GM18517 (cell line): Measurements from ENCODE around the gene MRPS16.
"Not testable (repeated sequence)": the region's sequence is repeated elsewhere in the genome, so short reads cannot be mapped to it uniquely, and the experiment has no call there.

Source experiments
- ATAC-seq: cut with Tn5 transposase; IDR thresholded peaks from one replicate; pipeline ENCODE4 v1.9.1; 2021; ENCODE audit warnings: mild to moderate bottlenecking, moderate library complexity; ENCODE audit not compliant: unreplicated experiment

MRPS16 gene

DNA sequence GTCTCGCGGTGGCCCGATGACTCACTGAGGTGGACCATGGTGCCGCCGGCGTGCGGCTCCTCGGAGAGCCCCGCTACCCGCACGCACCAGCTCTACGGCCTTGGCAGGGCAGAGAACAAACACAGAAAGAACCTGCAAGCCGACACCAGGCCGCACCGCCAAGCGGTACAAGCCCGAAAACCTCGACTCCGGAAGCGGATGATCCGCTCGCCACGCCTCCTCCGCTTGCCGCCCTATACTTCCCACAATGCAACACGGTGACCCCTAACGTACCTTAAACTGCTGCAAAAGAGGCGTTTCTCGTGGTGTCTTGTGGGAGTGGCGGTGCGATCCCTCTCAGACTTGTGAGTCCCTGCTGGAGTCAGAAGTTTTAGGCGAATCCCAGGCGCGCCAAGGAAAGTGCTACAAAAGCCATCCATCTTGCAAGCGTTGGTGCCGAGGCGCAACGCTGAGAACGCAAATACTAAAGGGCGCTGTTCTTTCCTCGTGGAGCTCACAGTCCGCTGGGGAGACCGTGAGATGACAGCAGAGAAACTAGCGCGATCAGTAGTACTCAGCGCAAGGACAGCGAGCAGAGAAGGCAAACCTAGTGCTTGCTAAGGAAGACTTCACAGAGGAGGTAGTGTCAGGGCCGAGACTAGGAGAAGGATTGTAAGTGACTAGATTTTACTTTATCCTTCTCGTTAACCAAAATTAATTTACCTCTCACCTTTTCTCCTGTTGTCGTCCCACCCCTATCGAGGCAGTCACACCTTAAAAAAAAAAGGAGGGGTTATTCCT, at the start of gene MRPS16:
MRPS16 (minus strand) TSS at position 200 of the 780 bp plus-strand sequence; CDS start at position 38, 162 bp downstream.
- peak; percentile 74 for ATAC-seq

DNA sequence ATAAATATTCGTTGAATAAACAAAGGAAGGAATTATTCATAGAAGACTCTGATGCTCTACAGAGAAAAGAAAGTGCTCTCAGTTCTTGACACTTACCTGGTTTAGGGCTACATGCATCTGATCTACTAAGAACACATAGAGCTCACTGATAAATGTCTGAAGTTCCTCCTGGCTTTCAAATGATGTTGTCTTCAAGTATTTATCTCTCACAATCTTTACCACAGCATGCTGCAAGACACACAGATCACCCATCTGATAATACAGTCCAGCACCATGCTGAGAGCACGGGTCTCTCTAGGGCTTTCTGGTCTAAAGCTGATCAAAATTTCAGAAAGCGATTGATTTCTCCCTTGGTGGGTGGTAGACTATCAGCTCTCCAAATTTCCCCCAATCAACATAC, 44.5 kb upstream of the MRPS16 start:
- no peak for ATAC-seq

DNA sequence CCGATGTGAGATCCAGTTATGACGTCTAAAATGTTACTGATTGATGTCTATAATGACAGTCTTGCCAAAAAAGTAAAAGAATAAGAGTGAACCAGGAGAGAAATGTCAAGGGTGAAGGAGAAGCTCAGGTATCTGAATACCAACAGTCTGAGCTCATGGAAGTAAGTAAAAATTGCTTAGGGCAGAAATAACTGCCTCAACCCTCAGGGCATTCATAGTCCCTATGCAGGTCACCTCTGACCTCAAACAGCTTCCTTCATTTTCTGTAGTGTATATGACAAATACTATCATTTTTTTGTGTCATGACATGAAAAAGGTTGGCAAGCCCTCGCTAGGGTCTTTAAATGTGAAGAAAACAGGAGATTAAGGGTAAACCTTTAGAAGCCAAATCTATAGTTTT, 41.0 kb upstream of the MRPS16 start:
- ATAC-seq, result no peak

DNA sequence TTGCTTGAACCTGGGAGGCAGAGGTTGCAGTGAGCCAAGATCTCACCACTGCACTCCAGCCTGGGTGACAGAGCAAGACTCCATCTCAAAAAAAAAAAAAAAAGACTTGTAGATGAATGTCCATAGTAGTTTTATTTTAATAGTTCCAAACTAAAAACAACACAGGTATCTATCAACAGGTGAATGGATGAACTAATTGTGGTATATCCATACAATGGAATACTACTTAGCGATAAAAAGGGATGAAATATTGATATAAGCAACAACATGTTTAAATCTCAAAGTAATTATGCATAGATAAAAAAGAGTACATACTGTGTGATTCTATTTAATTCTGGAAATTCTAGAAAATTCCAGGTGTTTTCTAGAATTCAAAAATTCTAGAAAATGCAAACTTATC, 37.5 kb upstream of the MRPS16 start:
- no peak for ATAC-seq

DNA sequence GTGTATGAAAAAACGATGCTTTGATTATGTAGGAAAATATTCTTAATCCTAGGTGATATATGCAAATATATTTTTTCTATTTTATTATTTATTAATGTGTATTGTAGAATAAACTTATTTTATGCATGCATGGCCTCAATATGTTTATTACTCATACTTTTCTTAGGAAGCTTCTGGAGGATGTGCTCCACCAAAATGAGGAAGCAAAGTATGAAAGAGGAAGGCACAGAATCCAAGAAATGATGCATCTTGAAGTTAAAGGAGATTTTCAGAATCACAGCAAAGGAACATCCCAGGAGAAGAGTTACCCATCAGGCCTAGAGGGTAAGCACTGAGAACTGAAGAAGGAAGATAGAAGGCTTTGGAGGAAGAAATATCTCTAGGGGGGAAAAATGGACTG, 35.0 kb upstream of the MRPS16 start:
- ATAC-seq, result no peak

DNA sequence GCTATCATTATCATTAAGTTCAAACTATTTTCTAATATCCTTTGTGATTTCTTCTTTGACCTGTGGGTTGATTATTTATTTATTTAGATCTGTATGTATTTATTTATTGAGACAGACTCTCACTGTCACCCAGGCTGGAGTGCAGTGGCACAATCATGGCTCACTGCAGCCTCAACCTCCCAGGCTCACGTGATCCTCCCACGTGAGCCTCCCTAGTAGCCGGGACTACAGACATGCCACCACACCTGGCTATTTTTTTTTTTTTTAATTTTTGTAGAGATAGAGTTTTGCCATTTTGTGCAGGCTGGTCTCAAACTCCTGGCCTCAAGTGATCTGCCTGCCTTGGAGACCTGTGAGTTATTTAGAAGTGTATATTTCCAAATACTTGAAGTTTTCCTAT, 28.7 kb upstream of the MRPS16 start:
- no peak for ATAC-seq

DNA sequence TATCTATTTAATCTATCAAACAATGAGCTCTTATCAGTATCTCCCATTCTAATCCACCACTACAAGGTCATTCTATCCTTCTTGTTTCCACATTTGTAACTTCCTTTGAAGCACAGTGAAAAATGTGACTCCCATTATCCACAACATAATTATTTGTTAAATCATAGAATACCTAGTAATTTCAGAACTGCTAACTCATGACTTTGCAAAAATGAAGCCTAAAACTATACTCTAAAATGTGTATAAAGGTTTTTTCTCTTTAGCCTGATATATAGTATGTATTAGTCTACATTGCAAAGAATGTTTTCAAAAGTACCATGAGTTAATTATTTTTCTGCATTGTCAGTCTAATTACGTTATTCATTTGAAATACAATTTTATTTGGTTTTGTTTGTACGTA, 12.0 kb upstream of the MRPS16 start:
- ATAC-seq, result no peak

DNA sequence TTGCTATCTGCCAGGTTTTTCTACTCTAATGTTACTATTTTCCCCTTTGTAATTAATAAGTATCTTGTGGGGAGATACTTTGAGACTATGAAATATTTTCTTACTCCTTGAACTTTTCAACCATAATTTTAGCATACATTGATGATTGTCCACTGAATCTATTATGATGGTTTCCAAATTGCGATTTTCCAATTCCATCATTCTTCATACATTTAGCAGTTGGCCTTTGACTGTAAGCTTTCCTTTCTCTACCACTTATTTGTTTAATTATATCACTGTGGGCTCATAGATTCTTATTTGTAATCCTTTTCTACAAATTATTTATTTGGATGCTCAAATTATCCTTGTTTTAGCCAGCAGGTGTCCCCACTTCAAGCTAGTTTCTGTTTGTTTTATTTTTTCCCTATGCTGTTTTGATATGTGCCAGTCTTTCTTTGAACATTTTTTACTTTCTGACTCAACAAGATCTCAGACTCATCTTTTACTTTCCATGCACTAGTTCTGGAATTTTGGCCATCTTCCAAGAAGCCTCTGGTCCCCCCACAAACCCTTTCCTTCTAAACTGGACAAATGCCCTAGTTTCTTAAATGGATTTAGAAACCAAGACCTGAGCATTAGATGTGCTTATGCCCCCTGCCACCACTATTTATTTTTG, 11.4 kb upstream of the MRPS16 start:
- no peak for ATAC-seq

DNA sequence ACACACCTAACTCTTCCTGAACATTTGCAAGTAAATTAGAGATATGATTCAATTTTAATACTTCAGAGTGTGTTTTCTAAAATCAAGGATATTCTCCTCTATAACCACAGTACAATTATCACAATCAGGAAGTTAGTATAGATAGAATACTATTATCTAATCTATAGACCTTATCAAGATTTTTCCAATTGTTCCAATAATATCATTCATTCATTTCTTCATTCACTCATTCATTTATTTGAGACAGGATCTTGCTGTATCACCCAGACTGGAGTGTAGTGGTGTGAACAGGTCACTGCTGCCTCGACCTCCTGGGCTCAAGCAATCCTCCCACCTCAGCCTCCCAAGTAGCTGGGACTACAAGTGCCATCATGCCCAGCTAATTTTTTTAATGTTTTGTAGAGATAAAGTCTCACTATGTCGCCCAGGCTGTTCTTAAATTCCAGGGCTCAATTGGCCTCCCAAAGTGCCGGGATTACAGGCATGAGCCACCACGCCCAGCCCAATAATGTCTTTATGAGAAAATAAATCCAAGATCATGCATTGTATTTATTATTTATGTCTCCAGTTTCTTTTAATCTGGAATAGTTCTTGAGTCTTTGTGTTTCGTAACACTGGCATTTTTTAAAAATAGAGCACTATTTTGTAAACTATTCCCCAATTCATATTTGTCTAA, 10.6 kb upstream of the MRPS16 start:
- no peak for ATAC-seq

DNA sequence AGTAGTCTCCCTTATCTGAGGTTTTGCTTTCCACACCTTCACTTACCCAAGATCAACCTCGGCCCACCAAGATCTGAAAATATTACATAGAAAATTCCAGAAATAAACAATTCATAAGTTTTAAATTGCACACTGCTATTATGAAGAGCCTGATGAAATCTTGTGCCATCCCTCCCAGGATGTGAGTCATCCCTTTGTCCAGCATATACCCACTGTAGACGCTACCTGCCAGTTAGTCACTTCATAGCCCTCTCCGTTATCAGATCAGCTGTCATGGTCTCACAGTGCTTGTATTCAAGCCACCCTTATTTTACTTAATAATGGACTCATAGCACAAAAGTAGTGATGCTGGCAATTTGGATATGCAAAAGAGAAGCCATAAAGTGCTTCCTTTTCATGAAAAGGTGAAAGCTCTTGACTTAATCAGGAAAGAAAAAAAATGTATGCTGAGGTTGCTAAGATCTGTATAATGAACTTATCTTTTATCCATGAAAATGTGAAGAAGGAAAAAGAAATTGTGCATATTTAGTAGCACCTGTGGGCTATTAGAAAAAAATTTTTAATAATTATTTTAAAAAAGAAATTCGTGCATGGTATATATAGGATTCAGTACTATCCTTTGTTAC, 9.8 kb upstream of the MRPS16 start:
- ATAC-seq, result no peak

DNA sequence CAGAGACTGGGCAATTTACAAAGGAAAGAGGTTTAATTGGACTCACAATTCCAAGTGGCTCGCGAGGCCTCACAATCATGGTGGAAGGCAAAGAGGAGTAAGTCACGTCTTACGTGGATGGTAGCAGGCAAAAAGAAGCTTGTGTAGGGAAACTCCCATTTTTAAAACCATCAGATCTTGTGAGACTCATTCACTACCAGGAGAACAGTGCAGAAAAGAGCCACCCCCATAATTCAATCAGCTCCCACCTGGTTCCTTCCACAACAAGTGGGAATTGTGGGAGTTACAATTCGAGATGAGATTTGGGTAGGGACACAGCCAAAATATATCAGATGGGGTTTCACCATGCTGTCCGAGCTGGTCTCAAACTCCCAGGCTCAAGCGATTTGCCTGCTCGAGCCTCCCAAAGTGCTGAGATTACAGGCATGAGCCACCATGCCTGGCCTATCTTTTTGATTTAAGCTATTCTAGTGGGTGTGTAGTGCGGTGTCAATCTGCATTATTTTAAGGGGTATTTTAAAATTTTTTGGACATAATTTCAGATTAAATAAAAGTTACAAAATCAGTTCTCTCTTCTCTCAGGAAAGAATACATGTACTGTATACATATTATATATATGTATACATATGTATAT, 9.0 kb upstream of the MRPS16 start:
- no peak for ATAC-seq

DNA sequence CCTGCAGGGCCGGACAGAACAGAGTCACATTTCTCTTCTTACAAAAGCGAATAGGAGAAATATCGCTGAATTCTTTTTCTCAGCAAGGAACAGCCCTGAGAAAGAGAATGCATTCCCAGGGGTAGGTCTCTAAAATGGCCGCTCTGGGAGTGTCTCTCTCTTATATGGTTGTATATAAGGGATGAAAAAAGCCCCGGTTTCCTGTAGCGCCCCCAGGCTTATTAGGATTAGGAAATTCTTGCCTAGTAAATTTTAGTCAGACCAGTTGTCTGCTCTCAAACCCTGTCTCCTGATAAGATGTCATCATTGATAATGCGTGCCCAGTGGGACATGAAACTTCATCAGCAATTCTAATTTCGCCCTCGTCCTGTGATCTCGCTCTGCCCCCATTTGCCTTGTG, 6.2 kb upstream of the MRPS16 start:
- ATAC-seq, result not testable (repeated sequence)

DNA sequence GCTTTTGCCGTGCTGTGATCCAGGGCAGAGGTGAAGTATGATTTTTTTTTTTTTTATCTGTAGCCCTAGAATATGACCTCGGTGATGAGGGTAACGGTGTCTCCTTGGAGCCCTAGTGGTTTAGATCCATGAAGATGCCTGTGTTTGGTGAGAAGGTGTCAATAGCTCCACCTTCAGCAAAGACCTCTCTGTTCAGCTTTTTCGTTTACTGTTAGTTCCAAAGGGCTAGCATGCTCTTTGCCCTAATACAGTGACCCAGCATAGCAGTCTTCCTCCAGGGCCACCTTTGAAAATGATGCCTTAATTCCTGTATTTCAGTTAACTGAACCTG, 746 bp upstream of the MRPS16 start:
- ATAC-seq, result no peak

DNA sequence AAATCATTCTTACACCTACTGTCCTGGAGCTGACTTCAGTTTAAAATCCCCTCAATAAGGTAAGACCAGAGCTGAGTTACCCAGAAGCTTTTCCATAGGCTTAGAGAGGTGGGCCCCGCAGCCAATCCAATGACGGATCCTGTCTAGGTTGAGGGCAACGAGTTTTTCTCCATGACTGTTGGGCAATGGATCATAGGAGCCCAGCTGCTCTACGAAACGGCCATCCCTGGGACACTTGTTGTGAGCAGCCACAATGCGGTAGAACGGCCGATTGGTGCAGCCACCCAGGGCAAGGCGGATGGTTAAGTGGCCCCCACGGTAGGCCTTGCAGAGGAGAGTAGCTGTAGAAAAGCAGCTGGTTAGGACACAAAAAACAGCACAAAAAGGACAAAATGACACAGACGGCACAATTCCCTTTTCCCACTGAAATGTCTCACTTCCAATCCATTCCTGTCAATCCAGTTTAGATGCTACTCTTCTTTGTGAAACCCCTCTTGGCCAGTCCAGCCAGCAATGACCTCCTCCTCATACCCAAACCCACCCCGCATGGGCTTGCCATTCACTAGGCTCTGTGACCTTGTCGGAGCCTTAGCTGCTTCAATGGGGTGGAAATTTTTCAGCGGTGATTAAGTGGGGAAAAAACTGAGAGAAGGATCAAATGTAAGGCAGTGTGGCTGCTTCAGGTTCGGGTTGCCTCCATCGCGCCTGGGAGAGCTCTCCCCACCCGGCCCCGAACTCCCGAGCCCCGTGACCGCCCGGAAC, 580 bp downstream of the MRPS16 start:
- peak; percentile 36 for ATAC-seq

DNA sequence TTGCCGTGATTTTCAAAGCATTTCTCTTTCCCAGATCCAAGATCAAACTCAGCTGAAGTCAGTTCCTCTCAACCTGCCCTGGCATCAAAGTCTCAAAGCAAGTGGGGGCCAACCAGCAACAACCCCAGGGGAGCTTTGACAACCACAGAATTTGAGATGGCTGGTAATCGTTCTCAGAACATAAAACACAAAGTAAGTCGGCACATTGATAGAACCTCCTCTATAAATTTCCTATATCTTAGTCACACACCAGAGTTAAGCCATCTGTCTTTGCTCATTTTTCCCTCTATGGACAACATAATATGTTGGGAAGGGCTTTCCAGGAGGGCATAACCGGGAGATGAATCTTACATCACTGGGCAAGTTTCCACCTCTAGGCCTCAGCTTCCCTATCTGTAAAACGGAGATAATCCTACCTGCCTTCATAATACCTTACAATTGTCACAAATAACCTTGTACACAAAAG, 4.2 kb downstream of the MRPS16 start:
- ATAC-seq, result no peak

DNA sequence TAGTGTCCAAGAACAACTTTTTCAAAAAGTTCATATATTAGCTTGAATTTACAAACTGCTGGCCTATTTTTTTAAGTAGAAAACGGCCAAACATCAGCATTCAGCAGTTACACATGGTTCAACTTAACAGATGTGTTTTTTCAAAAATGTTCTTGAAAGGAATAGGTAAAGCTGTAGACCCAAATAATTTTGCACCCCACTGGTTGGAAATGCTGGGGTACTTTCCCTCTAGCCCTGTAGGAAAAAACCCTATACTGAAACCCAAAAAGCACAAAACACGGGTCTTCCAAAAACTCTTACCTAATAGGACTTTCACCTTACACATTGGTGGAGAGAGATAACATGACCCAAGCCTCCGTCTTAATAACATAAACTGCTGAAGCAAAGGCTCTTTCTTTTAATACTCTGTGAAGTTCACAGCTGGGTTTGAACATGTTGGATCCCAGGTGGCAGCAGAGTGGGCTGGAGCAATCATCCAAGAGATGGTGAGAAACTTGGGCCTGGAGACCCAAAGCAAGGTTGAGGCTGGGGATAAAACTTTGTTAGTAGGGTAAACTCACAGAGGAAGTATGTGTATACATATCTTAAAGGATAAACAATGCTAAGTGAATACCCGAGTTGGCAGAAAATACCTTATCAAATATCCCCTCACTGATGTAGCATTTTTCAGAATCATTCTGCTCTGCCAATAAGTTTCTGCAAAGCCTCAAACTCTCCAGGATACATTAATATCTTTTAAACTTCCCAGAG, 4.8 kb downstream of the MRPS16 start:
- peak; percentile 2 for ATAC-seq

DNA sequence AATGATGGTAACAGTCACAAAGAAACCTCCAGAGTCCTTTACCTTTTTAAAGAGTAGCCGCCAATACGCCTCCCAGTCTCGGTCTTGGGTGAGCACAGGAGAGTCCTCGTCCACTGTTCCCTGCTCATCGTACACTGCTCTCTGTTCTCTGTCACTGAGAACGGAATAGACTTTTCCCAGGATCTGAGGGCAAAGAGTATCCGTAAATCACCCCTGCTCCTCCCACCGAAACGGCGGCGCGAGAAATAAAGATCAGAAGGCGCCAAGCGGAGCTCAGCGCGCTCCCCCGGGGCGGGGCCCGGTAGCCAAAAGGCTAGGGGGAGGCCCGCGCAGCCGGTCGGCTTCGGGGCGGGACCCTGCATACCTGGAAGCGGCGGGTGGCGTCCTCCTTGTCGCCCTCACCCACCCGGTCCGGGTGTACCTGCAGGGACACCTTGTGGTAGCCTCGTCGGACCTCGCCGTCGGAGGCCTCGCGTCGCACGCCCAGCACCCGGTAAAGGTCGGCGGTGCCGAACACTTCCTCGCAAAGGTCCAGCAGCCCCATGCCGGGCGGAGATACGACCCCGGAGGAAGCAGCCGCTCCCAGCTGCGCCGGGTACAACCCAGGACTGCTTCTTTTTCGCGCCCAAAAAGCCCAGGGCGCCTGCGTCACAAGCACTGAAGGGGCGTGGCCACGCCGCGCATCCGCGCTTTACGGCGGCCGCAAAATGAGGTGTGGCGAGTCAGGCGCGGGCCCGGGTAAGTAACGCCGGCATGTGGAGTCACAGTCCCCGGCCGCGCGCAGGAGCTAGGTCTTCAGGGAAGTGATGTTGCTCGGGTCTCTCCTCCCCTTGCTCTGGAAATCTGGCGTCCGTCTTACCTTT, 5.6 kb downstream of the MRPS16 start, which contains the start of gene DNAJC9:
DNAJC9 (minus strand) TSS at position 610 of the 863 bp plus-strand sequence; CDS start at position 544, 66 bp downstream.
- peak; percentile 80 for ATAC-seq

DNA sequence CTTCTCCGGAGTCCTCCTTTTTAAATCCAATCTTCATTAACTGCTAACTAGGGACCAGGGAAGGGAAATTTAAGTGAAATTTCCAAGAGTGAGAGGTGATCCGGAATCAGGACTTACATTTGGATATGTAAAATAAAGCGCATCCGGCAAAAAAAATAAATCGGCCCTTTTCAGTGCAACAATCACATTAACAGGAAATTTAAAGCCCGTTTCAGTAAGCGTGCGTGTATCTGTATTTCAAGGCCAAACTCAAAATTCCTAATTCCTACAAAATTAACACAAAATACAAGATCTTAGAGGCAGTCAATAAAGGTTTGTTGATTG, 6.2 kb downstream of the MRPS16 start:
- no peak for ATAC-seq
